Measurements from ENCODE around the gene WAC. TPM values are rescaled to one million over a fixed set of nuclear protein-coding genes. Genes with fewer than 3 reads are reported as not detected.
"Not testable (repeated sequence)": the region's sequence is repeated elsewhere in the genome, so short reads cannot be mapped to it uniquely, and the experiment has no call there.

Gene WAC
- total RNA-seq, 1 experiment from 2014 or later = 41.1 TPM

DNA sequence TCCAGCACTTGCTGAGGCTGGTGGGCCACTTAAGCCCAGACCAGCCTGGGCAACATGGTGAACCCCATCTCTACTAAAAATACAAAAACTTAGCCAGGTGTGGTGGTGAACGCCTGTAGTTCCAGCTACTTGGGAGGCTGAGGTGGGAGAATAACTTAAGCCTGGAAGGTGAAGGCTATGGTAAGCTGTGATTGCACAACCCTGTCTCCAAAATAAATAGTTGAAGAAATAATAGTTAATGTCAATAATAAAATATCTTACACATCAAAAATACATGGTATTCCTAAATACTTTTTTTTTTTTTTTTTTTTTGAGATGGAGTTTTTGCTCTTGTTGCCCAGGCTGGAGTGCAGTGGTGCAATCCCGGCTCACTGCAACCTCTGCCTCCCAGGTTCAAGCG, 76.7 kb downstream of the WAC start:
- DNase-seq (ENCODE audit: low read depth) = not testable (repeated sequence)

DNA sequence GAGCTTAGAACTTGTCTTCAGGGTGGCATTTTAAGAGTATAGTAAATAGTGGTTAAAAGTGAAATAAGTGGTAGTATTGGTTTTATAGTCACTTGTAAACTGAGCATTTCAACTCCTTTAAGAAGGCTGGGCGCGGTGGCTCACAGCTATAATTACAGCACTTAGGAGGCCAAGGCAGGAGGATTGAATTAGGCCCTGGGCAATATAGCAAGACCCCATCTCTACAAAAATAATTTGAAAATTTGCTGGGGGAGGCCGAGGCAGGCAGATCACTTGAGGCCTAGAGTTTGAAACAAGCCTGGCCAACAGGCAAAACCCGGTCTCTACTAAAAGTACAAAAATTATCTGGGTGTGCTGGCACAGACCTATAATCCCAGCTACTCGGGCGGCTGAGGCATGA, 80.0 kb downstream of the WAC start:
- no peak for DNase-seq (ENCODE audit: low read depth)

DNA sequence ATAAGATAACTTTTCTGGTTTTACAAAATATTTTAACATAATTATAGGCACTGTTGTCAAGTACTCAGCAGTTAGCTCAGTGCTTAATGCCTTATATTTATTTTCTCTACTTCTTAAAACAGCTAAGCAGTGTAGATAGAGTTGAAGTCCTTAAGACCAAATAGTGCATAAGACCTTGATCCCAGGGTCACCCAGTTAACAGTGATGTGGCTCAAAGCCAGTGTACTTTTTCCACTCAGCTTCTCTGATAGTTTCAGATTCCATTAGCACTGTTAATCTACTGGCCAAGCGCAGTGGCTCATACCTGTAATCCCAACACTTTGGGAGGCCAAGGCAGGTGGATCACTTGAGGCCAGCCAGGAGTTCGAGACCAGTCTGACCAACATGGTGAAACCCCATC, 83.6 kb downstream of the WAC start:
- no peak for DNase-seq (ENCODE audit: low read depth)

DNA sequence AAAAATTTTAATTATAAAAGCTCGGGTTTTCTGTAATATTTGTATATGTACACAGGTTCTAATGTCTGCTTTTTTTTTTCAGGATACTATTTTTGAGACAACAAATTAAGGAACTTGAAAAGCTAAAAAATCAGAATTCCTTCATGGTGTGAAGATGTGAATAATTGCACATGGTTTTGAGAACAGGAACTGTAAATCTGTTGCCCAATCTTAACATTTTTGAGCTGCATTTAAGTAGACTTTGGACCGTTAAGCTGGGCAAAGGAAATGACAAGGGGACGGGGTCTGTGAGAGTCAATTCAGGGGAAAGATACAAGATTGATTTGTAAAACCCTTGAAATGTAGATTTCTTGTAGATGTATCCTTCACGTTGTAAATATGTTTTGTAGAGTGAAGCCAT, 86.5 kb downstream of the WAC start:
- no peak for DNase-seq (ENCODE audit: low read depth)

DNA sequence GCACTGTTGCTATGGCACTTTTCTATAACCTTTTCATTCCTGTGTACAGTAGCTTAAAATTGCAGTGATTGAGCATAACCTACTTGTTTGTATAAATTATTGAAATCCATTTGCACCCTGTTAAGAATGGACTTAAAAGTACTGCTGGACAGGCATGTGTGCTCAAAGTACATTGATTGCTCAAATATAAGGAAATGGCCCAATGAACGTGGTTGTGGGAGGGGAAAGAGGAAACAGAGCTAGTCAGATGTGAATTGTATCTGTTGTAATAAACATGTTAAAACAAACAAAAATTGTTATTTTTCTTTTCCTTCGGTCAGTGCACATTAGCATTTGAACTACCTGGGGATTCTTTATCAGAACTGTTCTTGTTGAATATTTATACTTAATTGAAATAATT, 87.3 kb downstream of the WAC start:
- no peak for DNase-seq (ENCODE audit: low read depth)

DNA sequence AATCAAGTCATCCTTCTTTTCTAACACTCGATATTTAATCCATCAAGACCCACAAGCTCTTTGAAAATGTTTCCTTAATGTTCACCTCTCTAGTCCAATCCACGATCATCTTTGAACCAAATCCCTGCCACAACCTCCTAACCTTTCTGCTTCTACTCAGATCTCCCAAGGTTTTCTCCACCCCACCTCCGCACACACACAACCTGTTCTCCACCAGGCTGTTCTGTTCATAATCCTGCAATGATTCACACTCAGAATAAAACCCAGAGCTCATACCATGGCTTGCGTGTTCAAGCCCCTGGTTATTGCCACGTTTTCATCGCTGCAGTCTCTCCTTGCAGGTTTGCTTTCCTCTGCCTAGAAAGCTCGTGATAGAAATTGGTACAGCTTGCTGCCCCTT, 90.6 kb downstream of the WAC start:
- DNase-seq (ENCODE audit: low read depth) = no peak

DNA sequence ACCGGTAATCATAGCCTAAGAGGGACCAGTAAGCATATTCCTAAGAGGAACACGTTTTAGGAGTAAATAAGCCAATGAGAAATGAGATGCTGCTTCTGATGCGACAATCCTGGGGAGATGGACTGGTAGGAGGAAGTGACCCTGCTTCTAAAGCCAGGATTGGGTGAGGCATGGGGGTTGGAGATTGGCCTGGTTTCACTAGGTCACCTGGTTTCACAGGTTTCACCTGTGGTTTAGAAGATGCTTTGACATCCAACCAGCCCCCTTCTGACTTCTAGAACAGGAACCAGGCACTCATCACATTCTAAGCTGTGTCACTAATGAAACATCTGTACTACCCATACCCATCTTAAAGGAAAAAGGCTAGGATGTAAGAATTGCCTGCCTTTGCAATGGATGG, 91.4 kb downstream of the WAC start:
- DNase-seq (ENCODE audit: low read depth) = no peak

DNA sequence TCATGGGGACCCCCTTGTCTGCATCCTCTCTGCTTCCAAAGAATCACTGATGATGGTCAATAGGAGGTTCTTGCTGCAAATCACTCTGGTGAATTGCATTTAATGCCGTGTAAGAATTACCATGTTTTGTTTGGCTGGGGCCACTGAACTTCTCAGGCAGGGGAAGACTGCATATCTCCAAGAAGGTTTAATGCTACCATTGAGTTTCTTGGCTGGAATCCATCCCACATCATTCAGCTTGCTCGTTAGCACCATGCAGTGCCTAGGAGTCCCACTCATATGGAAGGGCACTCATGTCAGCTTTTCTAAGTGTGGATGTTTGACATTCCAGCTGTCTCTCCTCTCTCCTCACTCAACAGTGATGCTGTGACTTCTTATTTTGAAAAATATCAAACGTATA, 94.2 kb downstream of the WAC start:
- DNase-seq (ENCODE audit: low read depth) = no peak

DNA sequence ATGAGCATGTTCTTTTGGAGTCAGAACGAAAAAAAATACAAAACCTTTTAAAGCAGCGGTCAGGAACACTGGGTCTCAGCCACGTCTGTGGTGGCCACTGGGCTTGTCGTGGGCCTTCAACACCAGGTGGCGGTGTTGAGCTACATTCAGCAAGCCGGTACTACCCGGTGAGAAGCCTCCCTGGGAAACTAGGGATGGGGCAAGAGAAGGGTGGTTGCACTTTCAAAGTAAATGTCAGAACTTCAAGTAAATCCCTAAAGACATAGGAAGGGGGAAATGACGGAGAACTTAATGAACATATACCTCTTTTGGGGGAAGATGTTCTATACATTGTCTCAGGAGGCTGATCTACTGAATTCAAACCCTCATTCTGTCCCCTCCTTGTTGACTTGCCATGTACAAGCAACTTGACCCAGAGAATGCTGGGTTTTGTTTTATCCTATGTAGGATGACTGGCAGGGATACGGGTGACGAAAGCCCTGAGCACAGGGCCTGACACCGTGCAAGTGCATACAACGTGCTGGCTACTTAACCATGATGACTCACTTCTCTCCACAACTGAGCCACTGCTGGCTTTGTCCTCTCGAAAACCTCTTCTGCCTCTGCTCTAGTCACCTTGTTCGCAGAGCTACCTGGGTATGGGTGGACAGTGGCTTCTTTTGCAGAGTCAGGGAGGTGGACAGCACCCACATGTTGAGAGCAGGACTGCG, 95.4 kb downstream of the WAC start:
- DNase-seq (ENCODE audit: low read depth) = peak; percentile 78

DNA sequence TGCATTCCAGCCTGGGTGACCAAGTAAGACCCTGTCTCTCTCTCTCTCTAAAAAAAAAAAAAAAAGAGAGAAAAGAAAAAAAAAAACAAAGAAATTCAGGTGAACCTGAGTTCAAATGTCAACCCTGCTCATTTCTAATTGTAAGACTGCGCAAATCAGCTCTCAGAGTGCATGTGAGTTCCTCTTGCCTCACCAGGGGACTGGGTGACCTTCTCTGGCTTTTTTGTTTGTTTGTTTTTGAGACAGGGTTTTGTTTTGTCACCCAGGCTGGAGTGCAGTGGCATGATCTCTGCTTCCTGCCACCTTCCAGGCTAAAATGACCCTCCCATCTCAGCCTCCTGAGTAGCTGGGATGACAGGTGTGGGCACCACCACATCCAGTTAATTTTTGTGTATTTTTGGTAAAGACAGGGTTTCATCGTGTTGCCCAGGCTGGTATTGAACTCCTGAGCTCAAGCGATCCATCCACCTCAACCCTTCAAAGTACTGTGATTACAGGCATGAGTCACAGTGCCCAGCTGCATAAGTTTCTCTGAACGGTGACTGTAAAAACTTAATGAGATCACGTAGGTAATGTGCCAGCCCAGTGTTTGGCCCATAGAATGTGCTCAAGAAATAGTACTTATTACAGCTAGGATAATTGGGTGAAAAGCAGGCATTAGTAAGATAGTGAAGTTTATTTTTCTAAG, 99.1 kb downstream of the WAC start:
- DNase-seq (ENCODE audit: low read depth) = peak; percentile 83

DNA sequence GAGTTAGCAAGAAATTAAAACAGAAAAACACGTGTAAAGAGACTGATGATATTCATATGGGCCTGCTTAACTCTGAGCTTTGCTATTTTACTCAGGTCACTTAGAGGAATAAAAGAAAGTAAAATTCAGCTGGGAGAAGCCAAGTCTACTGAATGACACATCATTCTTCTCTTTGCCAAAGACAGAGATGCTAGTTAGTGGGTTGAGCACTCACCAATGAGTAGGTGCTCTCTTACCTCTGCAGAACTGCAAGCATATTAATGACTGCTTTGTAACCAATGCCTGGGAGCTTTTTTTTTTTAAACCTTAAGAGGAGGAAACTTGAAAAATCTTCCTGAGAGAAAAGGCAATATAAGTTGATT, 99.6 kb downstream of the WAC start:
- DNase-seq (ENCODE audit: low read depth) = peak; percentile 69

DNA sequence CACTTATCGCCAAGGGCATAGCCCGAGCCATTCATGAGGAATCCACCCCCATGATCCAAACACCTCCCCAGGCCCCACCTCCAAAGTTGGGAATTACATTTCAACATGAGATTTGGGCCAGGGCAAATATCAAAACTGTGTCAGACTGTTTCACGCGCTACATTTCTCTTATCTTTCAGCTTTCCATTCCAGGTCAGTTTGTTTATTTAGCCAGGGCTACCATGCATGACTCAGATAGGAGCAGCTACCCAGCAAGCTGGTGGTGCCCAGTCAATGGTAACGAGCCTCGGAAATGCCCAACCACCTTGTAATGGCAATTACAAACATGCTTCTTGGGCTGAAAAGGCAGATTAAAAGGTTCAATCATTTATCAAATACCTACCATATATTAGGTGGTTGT, 100.8 kb downstream of the WAC start:
- DNase-seq (ENCODE audit: low read depth) = peak; percentile 87

DNA sequence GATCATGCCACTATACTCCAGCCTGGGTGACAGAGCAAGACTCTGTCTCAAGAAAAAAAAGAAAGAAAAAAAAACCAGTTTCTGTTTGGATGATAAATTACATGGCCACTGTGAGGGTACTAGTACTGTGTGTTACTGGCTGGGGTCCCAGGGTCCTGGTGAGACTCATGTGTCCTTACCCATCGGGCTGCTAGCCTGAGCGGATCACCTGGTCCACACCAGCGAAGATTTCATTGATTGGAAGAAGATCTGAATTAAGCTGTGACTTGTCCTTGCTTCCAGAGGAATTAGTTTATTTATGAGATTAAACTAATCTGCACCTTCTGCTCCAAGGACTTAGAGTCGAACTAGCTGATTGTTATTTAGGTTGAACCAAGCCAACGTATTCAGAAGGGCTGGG, 104.4 kb downstream of the WAC start:
- no peak for DNase-seq (ENCODE audit: low read depth)

DNA sequence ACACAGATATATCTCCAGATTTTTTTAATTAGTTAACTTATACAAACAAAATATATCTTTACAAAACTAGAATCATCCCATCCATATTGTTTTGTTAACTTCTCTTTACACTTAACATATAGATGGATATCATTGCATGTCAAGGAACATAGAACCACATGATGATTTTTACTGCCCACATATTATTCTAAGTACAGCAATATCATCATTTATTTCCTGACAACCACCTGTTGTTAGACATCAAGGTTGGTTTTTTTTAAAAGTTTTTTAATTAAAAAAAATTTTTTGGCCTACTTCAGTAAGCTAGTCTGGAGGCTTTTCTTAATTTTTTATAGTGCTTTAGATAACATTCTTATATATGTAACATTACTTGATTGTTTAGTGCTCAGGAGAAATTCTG, 105.5 kb downstream of the WAC start:
- DNase-seq (ENCODE audit: low read depth) = no peak

DNA sequence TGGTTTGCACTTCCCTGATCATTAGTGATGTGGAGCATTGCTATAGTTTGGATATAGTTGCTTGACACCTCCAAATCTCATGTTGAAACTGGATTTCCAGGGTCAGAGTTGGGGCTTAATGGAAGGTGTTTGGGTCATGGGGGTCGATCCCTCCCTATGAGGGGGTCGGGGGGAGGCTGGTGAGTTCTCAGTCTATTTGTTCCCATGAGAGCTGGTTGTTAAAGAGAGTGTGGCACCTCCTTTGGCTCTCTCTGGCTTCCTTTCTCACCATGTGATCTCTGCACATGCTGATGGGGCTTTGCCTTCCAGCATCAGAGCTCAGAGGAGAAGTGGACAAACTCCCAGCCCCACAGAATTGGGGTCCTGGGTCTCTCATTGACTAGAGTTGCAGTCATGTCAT, 107.6 kb downstream of the WAC start:
- no peak for DNase-seq (ENCODE audit: low read depth)

DNA sequence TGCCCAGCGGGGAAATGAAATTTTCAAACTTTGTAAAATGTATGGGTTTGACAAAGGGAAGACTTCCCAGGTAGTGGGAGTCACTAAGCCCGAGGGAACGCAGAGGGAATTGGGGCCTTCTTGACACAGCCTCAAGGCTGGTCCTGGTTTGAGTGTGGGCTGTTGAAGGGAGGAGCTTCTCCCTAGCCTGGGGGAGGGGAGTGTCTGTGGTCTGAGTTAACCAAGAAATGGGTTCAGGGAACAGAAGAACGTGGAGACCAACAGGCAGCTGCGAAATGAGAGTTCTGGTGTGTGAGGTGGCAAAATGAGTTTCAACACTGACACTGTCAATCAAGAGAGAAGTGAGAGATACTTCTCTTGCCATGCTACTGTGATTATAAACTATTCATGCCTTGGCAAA, 111.7 kb downstream of the WAC start:
- no peak for DNase-seq (ENCODE audit: low read depth)

DNA sequence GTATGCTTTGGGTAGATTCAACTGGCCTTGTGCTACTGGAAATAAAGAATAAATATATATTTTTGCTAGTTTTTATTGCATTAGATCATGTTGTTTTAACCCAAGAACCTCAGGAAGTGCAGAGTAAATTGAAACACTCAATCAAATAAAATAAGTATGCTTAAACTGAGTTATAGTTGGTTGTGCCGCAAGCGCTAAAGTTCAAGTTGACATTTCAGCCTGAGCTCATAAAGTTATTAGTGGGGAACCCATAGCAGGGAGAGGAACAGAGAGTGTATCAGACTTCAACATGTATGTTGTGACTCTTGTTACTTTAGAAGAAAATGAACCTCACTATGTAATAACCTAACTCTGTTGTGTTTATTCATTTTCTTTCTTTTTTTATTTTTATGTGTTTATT, 119.2 kb downstream of the WAC start:
- no peak for DNase-seq (ENCODE audit: low read depth)

DNA sequence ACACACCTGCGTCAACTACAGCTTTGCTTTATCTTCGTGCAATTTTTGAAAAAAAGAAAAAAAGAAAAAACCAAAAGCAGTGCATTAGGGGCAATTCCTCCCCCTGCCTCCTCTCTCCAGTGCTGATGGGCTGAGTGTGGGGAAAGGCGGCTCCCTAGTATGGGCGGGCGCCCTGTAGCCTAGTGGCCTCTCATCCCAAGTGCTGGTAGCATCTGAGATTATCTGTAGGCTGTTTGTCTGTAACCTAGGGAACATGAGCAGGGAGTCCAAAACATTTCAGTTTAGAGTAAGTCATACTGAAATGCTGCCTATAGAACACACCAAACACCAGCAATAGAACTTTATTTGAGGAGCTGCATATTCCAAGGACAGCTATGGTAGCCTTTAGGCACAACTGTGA, 119.8 kb downstream of the WAC start:
- DNase-seq (ENCODE audit: low read depth) = no peak

DNA sequence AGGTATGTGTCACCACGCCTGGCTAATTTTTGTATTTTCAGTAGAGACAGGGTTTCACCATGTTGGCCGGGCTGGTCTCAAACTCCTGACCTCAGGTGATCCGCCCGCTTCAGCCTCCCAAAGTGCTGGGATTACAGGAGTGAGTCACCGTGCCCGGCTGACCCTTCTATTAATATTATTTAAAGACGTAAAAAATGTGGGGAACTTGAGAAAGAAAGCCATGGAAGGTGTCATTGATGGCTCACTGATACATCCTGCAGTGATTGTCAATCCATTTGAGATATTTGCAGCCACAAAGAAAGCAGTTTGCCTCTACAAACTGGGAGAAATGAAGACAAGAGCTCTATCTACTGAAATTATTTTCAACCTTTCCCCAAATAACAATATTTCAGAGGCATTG, 125.9 kb downstream of the WAC start:
- not testable (repeated sequence) for DNase-seq (ENCODE audit: low read depth)

DNA sequence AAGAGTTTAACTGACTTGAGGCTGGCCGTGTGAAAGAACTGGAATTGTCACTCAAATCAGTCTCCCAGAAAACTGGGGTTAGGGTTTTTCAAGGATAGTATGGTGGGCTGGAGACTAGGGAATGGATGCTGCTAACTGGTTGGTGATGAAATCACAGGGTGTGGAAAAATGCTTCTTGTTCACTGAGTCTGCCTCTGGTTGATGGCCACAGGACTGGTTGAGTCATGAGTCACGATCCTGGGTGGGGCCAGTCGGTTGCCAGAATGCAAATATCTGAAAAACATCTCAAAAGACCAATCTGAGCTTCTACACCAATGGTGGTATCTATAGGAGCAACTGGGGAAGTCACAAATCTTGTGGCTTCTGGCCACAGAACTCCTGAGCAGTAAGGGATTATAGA, 128.1 kb downstream of the WAC start:
- peak; percentile 65 for DNase-seq (ENCODE audit: low read depth)

DNA sequence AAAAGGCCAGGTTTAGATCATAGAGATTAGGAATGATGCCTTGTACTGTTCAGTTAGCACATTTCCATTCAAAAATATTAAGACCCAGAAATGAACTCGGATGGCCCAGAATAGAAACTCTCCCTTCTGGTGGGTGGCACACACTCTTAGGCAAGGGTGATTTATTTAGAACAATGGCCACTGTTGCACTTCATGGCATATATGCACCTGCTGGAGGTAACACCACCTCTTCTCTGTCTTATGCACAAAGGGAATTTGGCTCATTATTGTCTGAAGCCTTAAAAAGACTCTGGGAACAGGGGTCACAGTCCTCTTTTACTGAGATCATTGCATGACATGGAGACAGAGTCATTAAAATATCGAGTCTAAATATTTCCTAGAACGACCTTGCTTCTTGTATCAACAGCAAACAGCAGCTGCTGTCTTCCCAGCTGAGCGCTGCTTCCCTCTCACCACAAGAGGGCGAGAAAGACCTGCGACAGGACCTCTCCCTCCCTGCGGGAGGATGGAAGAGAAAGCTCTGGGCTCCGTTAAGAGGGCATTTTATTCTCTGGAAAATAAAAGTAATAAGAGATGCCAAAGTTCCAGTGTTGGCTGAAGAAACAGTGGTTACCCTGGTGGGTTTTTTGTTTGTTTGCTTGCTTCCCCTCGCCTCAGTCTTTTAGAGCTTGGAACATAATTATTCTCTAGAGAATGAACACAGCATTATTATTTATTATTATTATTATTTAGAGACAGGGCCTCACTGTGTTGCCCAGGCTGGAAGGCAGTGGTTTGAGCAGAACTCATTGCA, 130.9 kb downstream of the WAC start:
- DNase-seq (ENCODE audit: low read depth) = peak; percentile 74

DNA sequence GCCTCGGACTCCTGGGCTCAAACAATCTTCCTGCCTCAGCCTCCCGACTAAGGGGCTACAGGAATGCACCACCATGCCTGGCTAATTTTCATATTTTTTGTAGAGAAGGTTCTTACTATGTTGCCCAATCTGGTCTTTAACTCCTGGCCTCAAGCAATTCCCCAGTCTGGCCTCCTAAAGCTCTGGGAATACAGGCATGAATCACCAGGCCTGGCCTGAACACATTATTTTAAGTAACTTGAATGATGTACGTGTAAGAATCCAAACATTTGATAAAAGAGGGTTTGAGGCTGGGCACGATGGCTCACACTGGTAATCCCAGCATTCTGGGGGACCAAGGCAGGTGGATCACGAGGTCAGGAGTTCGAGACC, 131.4 kb downstream of the WAC start:
- DNase-seq (ENCODE audit: low read depth) = peak; percentile 43
